ENCODE measurements around the gene RRP36. TPM values are rescaled to one million over a fixed set of nuclear protein-coding genes. Genes with fewer than 3 reads are reported as not detected.
"Not testable (repeated sequence)": the region's sequence is repeated elsewhere in the genome, so short reads cannot be mapped to it uniquely, and the experiment has no call there.

Gene RRP36
- total RNA-seq, 1 donor from 2014 or later: 22.9 TPM

GRCh38 chr6:42998205-42998604 lies 23.2 kb upstream of the RRP36 start:
- DNase-seq; intact Hi-C loops (cut with DNase I); ATAC-seq (ENCODE audit: poor library complexity): not testable (repeated sequence)

GRCh38 chr6:43001843-43002242 lies 19.6 kb upstream of the RRP36 start:
- ATAC-seq (ENCODE audit: poor library complexity) (no peak), DNase-seq (no peak)
- intact Hi-C loops (cut with DNase I): no loop called here

GRCh38 chr6:43005844-43006243 lies 15.6 kb upstream of the RRP36 start:
- DNase-seq: peak; percentile 24
- intact Hi-C loops (cut with DNase I): no loop called here
- ATAC-seq (ENCODE audit: poor library complexity): no peak

- intact Hi-C loops (cut with DNase I): no loop called here
- peak; percentile 27 for DNase-seq
Measured at GRCh38 chr6:43006251-43006650, 15.2 kb upstream of the RRP36 start.

GRCh38 chr6:43007126-43007525 lies 14.3 kb upstream of the RRP36 start:
- ATAC-seq (ENCODE audit: poor library complexity): no peak
- intact Hi-C loops (cut with DNase I): no loop called here

More at GRCh38 chr6:43006251-43006650, 15.2 kb upstream of the RRP36 start:
- no peak for ATAC-seq (ENCODE audit: poor library complexity)

GRCh38 chr6:43009124-43009523 lies 12.3 kb upstream of the RRP36 start:
- intact Hi-C loops (cut with DNase I): loop anchor here (2.0 kb wide), 1 partner anchor 134 kb away; no protein-coding TSS in a partner anchor
- peak; percentile 71 for DNase-seq
- peak; percentile 14 for ATAC-seq (ENCODE audit: poor library complexity)

More at GRCh38 chr6:43007126-43007525, 14.3 kb upstream of the RRP36 start:
- DNase-seq: no peak

- DNase-seq (peak; percentile 27), ATAC-seq (ENCODE audit: poor library complexity) (no peak)
- intact Hi-C loops (cut with DNase I): no loop called here
Measured at GRCh38 chr6:43011207-43011606, 10.2 kb upstream of the RRP36 start.

- DNase-seq: peak; percentile 32
- ATAC-seq (ENCODE audit: poor library complexity): no peak
- intact Hi-C loops (cut with DNase I): loop anchor here (2.0 kb wide), 1 partner anchor 28 kb away; the partner anchor contains the start of gene PPP2R5D
Measured at GRCh38 chr6:43012364-43012763, 9.1 kb upstream of the RRP36 start.

GRCh38 chr6:43013097-43013842 lies 8.2 kb upstream of the RRP36 start:
- DNase-seq: peak; percentile 35
- intact Hi-C loops (cut with DNase I): loop anchor here (2.0 kb wide), 1 partner anchor 28 kb away; the partner anchor contains the start of gene PPP2R5D
- ATAC-seq (ENCODE audit: poor library complexity): no peak

GRCh38 chr6:43013843-43014433 lies 7.5 kb upstream of the RRP36 start, which contains the start of the genes KLHDC3 and MEA1:
KLHDC3 (plus strand) TSS chr6:43014249; CDS start chr6:43017193, 2,944 bp downstream.
MEA1 (minus strand) TSS chr6:43013946; CDS start chr6:43013813, 133 bp downstream.
- ATAC-seq (ENCODE audit: poor library complexity): peak; percentile 91
- intact Hi-C loops (cut with DNase I): loop anchor here (2.0 kb wide), 1 partner anchor 29 kb away; the partner anchor contains the start of gene PPP2R5D

GRCh38 chr6:43014434-43014909 lies 7.0 kb upstream of the RRP36 start:
- DNase-seq (no peak), ATAC-seq (ENCODE audit: poor library complexity) (no peak)
- intact Hi-C loops (cut with DNase I): no loop called here

More at GRCh38 chr6:43013843-43014433, 7.5 kb upstream of the RRP36 start, which contains the start of the genes KLHDC3 and MEA1:
- DNase-seq: peak; percentile 99

GRCh38 chr6:43016176-43016942 lies 5.1 kb upstream of the RRP36 start:
- intact Hi-C loops (cut with DNase I): no loop called here
- DNase-seq: peak; percentile 40
- peak; percentile 16 for ATAC-seq (ENCODE audit: poor library complexity)

- DNase-seq (peak; percentile 51), ATAC-seq (ENCODE audit: poor library complexity) (peak; percentile 2)
- intact Hi-C loops (cut with DNase I): no loop called here
Measured at GRCh38 chr6:43016943-43017334, 4.5 kb upstream of the RRP36 start.

- intact Hi-C loops (cut with DNase I): no loop called here
- no peak for ATAC-seq (ENCODE audit: poor library complexity)
- no peak for DNase-seq
Measured at GRCh38 chr6:43019152-43019551, 2.3 kb upstream of the RRP36 start.

GRCh38 chr6:43020052-43020705 lies 1.2 kb upstream of the RRP36 start:
- intact Hi-C loops (cut with DNase I): loop anchor here (5.0 kb wide), 1 partner anchor 37 kb away; the partner anchor contains the start of genes KLC4 and MRPL2
- DNase-seq (no peak), ATAC-seq (ENCODE audit: poor library complexity) (no peak)

GRCh38 chr6:43020847-43021246 lies 576 bp upstream of the RRP36 start:
- intact Hi-C loops (cut with DNase I): loop anchor here (5.0 kb wide), 1 partner anchor 36 kb away; the partner anchor contains the start of genes KLC4 and MRPL2
- DNase-seq: no peak

GRCh38 chr6:43024436-43024835 lies 3.0 kb downstream of the RRP36 start:
- no peak for ATAC-seq (ENCODE audit: poor library complexity)
- DNase-seq: no peak
- intact Hi-C loops (cut with DNase I): loop anchor here (5.0 kb wide), 1 partner anchor 33 kb away; the partner anchor contains the start of genes KLC4 and MRPL2

More at GRCh38 chr6:43020847-43021246, 576 bp upstream of the RRP36 start:
- no peak for ATAC-seq (ENCODE audit: poor library complexity)

- DNase-seq (no peak), ATAC-seq (ENCODE audit: poor library complexity) (no peak)
- intact Hi-C loops (cut with DNase I): no loop called here
Measured at GRCh38 chr6:43026365-43026764, 4.9 kb downstream of the RRP36 start.

All from Right ventricle myocardium superior (tissue), 1 donor.